GM12873 (cell line): Measurements from ENCODE around the gene PEX5.

ENCODE experiments used
- TF ChIP-seq, protein P1 (sequence below): IDR thresholded peaks from 2 replicates; pipeline ENCODE4 v1.5.1; 2012; ENCODE audit warnings: low read depth, mild to moderate bottlenecking, moderate library complexity, low read length, control low read depth; ENCODE audit not compliant: insufficient read depth; ENCODE audit errors: missing control alignments

The PEX5 gene

DNA sequence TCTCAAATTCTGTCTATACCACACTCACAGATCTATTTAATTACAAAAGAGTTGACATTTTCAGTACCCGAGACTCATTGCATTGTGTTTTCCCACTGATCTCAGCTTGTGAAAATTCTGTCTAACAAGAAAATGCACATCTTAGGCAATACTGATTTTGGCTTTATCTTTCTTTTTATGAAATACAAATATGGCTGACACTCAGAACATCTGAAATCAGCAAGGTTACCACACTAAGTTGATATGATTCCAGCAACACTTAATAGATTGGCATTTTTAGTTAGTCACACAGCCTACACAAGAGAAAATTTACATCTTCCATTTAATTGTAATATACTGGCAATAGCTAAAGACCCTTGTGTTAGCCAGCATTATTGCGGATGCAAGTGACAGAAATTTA, 40.3 kb downstream of the PEX5 start:
- TF ChIP-seq, protein P1, sequence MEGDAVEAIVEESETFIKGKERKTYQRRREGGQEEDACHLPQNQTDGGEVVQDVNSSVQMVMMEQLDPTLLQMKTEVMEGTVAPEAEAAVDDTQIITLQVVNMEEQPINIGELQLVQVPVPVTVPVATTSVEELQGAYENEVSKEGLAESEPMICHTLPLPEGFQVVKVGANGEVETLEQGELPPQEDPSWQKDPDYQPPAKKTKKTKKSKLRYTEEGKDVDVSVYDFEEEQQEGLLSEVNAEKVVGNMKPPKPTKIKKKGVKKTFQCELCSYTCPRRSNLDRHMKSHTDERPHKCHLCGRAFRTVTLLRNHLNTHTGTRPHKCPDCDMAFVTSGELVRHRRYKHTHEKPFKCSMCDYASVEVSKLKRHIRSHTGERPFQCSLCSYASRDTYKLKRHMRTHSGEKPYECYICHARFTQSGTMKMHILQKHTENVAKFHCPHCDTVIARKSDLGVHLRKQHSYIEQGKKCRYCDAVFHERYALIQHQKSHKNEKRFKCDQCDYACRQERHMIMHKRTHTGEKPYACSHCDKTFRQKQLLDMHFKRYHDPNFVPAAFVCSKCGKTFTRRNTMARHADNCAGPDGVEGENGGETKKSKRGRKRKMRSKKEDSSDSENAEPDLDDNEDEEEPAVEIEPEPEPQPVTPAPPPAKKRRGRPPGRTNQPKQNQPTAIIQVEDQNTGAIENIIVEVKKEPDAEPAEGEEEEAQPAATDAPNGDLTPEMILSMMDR: no peak

DNA sequence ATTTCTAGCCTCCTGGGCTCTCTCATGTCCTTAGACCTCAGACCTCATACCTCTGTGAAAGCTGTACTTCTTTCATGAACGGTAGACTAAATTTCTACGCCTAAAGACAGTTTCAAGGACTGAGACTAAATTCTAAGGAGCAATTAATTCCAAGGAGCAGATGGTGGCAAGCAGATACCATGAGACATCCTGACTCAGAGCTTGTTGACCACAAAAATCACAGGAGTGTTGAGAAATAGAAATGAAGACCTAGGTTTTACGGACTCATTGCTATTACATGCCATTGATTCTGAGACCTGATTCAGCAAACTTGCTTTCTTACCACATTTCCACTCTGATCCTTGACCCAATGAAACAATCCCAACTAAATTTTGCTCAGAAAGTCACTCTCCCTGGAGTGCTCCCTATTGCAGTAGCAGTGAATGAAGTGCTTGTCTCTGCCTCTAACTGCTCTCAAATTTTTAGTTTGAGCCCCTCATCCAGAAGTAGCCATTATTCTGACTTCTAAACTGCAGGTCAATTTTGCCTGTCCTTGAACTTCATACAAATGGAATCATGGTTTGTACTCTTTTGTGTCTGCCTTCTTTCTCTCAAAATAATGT, 52.0 kb downstream of the PEX5 start:
- TF ChIP-seq, protein P1: no peak

DNA sequence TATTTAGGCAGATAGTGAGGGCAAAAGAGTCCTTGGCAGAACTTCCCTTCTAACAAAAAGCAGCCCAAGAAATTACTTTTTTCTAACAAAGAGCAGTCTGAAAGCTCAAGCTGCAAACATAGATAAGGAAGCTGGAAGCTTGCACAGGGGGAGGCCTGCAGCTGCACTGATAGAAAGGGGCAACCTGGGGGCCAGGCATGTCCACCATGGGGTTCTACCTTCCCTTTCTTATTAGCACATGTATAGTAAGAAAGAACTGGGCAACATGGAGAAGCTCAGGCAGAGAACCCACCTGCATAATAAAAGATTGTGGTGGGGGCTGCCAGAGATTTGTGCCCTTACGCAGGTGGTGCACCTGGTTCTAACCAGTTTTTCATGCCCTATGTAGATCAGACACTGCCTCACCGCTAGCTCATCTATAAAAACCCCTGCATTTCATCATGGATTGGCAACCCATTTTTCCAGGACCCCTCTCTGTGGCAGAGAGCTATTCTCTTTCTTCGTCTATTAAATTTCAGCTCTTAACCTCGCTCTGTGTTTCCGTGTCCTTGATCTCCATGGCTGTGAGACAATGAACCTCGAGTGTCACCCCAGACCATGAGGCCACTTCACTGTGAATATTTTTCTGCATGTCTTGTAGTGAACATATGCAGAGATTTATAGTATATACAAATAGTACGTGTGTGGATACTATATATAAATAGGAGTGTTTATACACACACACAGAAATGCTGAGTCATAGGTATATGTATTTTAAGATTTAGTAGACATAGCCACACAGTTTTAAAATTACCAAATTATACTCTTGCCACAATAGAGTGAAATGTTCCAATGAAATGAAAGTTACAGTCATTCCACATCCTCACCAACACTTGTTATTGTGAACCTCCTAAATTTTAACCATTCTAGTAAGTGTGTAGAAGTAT, 53.0 kb downstream of the PEX5 start:
- TF ChIP-seq, protein P1: no peak

DNA sequence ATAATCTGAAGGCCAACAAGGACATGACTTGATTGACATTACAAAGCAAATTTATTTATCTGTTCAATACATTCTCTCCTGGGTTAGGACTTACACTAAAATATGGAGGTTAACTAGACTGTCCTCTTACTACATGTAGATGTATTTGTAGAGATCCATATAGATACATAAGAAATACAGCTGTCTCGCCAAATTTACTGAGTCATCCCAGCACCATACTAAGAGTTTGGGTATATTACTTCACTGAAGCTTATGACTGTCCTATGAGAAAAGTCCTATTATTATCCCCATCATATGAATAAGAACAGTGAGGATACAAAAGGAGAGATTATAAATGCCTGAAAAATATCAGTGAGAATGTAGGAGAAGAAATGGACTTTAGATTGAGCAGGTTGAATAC, 69.6 kb downstream of the PEX5 start:
- TF ChIP-seq, protein P1: no peak
